HepG2 (cell line): ENCODE measurements around the gene MEPE. TPM values are rescaled to one million over a fixed set of nuclear protein-coding genes. Genes with fewer than 3 reads are reported as not detected.

Experiments
- ATF7-NPFF ChIP-seq: sonication (generic); formaldehyde crosslinking; IDR thresholded peaks from 2 replicates; pipeline ENCODE4 v1.8.1; 2023; ENCODE audit warnings: mild to moderate bottlenecking, low read depth, missing genetic modification reagents, moderate library complexity
- CCAR2 ChIP-seq: fragments of 200-400 bp; formaldehyde crosslinking; optimal IDR thresholded peaks from 2 replicates; pipeline ENCODE3; 2018; ENCODE audit warnings: low read depth, mild to moderate bottlenecking, low read length, moderate library complexity
- DMAP1 ChIP-seq: IDR thresholded peaks from 2 replicates; pipeline ENCODE4 v1.6.1; 2016
- HDAC2 ChIP-seq: sonication (generic); formaldehyde crosslinking; IDR thresholded peaks from 2 replicates; pipeline ENCODE4 v1.4.0; 2020; ENCODE audit warnings: missing genetic modification reagents
- HMG20B ChIP-seq: conservative IDR thresholded peaks from 2 replicates; pipeline ENCODE4 v1.6.1; 2016; ENCODE audit warnings: missing genetic modification reagents, missing compliant biosample characterization
- HNF4A ChIP-seq: sonication (generic); formaldehyde crosslinking; IDR thresholded peaks from 2 replicates; pipeline ENCODE4 v1.4.0; 2020; ENCODE audit warnings: missing genetic modification reagents
- HNRNPH1 ChIP-seq: fragments of 200-400 bp; formaldehyde crosslinking; optimal IDR thresholded peaks from 2 replicates; pipeline ENCODE3; 2017; ENCODE audit warnings: mild to moderate bottlenecking, low read depth, low read length
- ISL2 ChIP-seq: sonication (generic); formaldehyde crosslinking; IDR thresholded peaks from 2 replicates; pipeline ENCODE4 v1.5.0; 2020; ENCODE audit warnings: missing genetic modification reagents
- KMT2B ChIP-seq: IDR thresholded peaks from 2 replicates; pipeline ENCODE4 v1.6.1; 2016; ENCODE audit warnings: missing genetic modification reagents, missing compliant biosample characterization
- MED1 ChIP-seq: sonication (generic); formaldehyde crosslinking; IDR thresholded peaks from 2 replicates; pipeline ENCODE4 v1.4.0; 2020; ENCODE audit warnings: missing genetic modification reagents
- MEIS2 ChIP-seq: sonication (generic); formaldehyde crosslinking; IDR thresholded peaks from 2 replicates; pipeline ENCODE4 v1.9.0; 2021; ENCODE audit warnings: mild to moderate bottlenecking, missing genetic modification reagents
- PITX1 ChIP-seq: sonication (generic); formaldehyde crosslinking; IDR thresholded peaks from 2 replicates; pipeline ENCODE4 v1.5.1; 2020; ENCODE audit warnings: mild to moderate bottlenecking, missing genetic modification reagents
- SAP130 ChIP-seq: IDR thresholded peaks from 2 replicates; pipeline ENCODE4 v1.6.1; 2016; ENCODE audit warnings: low read depth
- TEAD3 ChIP-seq: optimal IDR thresholded peaks from 2 replicates; pipeline ENCODE3; 2016; ENCODE audit warnings: borderline replicate concordance
- TGIF2 ChIP-seq: IDR thresholded peaks from 2 replicates; pipeline ENCODE4 v1.6.1; 2016; ENCODE audit warnings: control low read depth, missing compliant biosample characterization
- ZMYM4 ChIP-seq: sonication (generic); formaldehyde crosslinking; IDR thresholded peaks from 2 replicates; pipeline ENCODE4 v1.8.1; 2023; ENCODE audit warnings: mild to moderate bottlenecking, missing genetic modification reagents
- ZNF350 ChIP-seq: sonication (generic); formaldehyde crosslinking; IDR thresholded peaks from 2 replicates; pipeline ENCODE4 v1.4.0; 2020; ENCODE audit warnings: mild to moderate bottlenecking, low read depth, missing genetic modification reagents, borderline replicate concordance
- ZNF543 ChIP-seq: sonication (generic); formaldehyde crosslinking; IDR thresholded peaks from 2 replicates; pipeline ENCODE4 v1.4.0; 2020; ENCODE audit warnings: mild to moderate bottlenecking, missing genetic modification reagents
- ZNF766 ChIP-seq: sonication (generic); formaldehyde crosslinking; IDR thresholded peaks from 2 replicates; pipeline ENCODE4 v1.5.0; 2020; ENCODE audit warnings: missing genetic modification reagents, borderline replicate concordance
- ZSCAN9 ChIP-seq: IDR thresholded peaks from 2 replicates; pipeline ENCODE4 v1.6.1; 2016; ENCODE audit warnings: borderline replicate concordance
- polyA plus RNA-seq, 8 experiments: library from polyadenylated mRNA; depleted of rRNA in 3 of 8; stranded (reverse) in 7 of 8; unstranded in 1 of 8; fragments of >200 nt; fragmentation: Illumina TruSeq in 4 of 8; extraction: Trizol in 4 of 8; gene quantifications; 2 replicates each; pipeline versions ENCODE4 v1.2.1 to v1.2.3, GENCODE V29; 2011 to 2016; ENCODE audit warnings: low read depth in 4 of 8, missing spikeins in 1 of 8, mixed read lengths in 1 of 8; ENCODE audit not compliant: insufficient read depth in 1 of 8
- total RNA-seq, 5 experiments: library from RNA; depleted of rRNA; stranded (reverse); fragments of >200 nt; fragmentation: Illumina TruSeq; extraction: Trizol; gene quantifications; 2 replicates each; pipeline ENCODE4 v1.2.3, GENCODE V29; 2016; ENCODE audit warnings: low read depth in 1 of 5
- TF ChIP-seq, protein P1 (sequence below), 2 experiments: sonication (generic) in 1 of 2; formaldehyde crosslinking in 1 of 2; IDR thresholded peaks; 2 replicates each; pipeline versions ENCODE4 v1.4.0 to v1.6.1; 2016 to 2020; ENCODE audit warnings: borderline replicate concordance in 1 of 2, low read depth in 1 of 2, mild to moderate bottlenecking in 1 of 2, missing genetic modification reagents in 1 of 2
- TF ChIP-seq, protein P2 (sequence below): sonication (generic); formaldehyde crosslinking; IDR thresholded peaks from 2 replicates; pipeline ENCODE4 v1.4.0; 2020; ENCODE audit warnings: missing genetic modification reagents
- TF ChIP-seq, protein P3 (sequence below): sonication (generic); formaldehyde crosslinking; IDR thresholded peaks from 2 replicates; pipeline ENCODE4 v1.5.1; 2020; ENCODE audit warnings: mild to moderate bottlenecking, moderate library complexity, missing genetic modification reagents

The MEPE gene
- total and polyA plus RNA-seq, 2 of the 13 experiments (the other 11 are each of a cell fraction or from before 2014, with no cell fraction given): 0.04 TPM; not detected in 1

DNA sequence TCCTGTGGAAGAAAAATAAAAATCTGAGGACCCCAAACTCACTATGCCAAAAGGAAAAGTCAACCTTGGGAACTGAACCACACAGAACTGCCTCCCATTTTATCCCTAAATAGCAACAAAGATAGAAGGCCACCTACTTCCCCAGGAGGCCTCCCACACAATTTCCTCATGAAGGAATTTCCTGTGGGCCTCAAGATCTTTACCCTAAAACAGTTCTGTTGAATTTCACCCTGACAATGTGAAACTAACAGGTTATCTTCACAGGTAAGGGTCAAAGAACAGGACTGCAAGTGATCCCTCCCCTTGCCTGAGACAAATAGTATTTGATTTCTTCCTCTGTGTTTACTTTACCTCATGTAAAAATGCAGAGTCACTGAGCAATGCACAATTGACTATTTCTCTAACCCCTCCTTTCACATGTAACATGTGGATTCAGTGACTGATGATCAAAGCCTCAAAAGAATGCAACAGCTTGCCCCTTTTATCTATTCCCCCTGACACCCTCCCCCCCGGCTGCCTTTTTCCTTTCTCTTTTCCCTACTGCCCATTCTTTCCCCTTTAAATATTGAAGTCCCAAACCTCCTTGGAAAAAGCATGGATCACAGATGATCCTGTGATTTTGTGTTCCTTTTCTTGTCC lies 33.3 kb downstream of the MEPE start (continued):
- TF ChIP-seq, protein P1, sequence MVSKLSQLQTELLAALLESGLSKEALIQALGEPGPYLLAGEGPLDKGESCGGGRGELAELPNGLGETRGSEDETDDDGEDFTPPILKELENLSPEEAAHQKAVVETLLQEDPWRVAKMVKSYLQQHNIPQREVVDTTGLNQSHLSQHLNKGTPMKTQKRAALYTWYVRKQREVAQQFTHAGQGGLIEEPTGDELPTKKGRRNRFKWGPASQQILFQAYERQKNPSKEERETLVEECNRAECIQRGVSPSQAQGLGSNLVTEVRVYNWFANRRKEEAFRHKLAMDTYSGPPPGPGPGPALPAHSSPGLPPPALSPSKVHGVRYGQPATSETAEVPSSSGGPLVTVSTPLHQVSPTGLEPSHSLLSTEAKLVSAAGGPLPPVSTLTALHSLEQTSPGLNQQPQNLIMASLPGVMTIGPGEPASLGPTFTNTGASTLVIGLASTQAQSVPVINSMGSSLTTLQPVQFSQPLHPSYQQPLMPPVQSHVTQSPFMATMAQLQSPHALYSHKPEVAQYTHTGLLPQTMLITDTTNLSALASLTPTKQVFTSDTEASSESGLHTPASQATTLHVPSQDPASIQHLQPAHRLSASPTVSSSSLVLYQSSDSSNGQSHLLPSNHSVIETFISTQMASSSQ (IDR thresholded peaks at IDR 0.05; ENCODE audit: low read depth): peak; percentile 78
- TF ChIP-seq, protein P1 (CRISPR knock-in tag; IDR thresholded peaks at IDR 0.05; ENCODE audit: borderline replicate concordance): peak; percentile 93; the same call in 1 of the 2 replicates
- TF ChIP-seq ZMYM4 (peak; percentile 84), ISL2 (CRISPR knock-in tag) (peak; percentile 98), ATF7-NPFF (CRISPR knock-in tag) (no peak), PITX1 (peak; percentile 91), CCAR2 (peak; percentile 24), ZNF543 (CRISPR knock-in tag) (peak; percentile 67; the same call in 1 of the 2 replicates), HDAC2 (CRISPR knock-in tag) (peak; percentile 92), TEAD3 (CRISPR knock-in tag) (peak; percentile 97), KMT2B (CRISPR knock-in tag) (peak; percentile 45; the same call in 1 of the 2 replicates), ZSCAN9 (peak; percentile 87), DMAP1 (peak; percentile 47; the same call in 1 of the 2 replicates), HNRNPH1 (no peak), ZNF350 (CRISPR knock-in tag) (no peak), HMG20B (CRISPR knock-in tag) (peak; percentile 74; the same call in 1 of the 2 replicates), SAP130 (CRISPR knock-in tag) (peak; percentile 82), ZNF766 (CRISPR knock-in tag) (0 out of 2 replicates have a peak, but pooled peaks have one; percentile 38), TGIF2 (CRISPR knock-in tag) (peak; percentile 60; the same call in 1 of the 2 replicates), MEIS2 (peak; percentile 73; the same call in 1 of the 2 replicates), MED1 (CRISPR knock-in tag) (peak; percentile 91), HNF4A (CRISPR knock-in tag) (peak; percentile 87)
- TF ChIP-seq, protein P2, sequence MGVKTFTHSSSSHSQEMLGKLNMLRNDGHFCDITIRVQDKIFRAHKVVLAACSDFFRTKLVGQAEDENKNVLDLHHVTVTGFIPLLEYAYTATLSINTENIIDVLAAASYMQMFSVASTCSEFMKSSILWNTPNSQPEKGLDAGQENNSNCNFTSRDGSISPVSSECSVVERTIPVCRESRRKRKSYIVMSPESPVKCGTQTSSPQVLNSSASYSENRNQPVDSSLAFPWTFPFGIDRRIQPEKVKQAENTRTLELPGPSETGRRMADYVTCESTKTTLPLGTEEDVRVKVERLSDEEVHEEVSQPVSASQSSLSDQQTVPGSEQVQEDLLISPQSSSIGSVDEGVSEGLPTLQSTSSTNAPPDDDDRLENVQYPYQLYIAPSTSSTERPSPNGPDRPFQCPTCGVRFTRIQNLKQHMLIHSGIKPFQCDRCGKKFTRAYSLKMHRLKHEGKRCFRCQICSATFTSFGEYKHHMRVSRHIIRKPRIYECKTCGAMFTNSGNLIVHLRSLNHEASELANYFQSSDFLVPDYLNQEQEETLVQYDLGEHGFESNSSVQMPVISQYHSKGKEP (CRISPR knock-in tag): no peak
- TF ChIP-seq, protein P3, sequence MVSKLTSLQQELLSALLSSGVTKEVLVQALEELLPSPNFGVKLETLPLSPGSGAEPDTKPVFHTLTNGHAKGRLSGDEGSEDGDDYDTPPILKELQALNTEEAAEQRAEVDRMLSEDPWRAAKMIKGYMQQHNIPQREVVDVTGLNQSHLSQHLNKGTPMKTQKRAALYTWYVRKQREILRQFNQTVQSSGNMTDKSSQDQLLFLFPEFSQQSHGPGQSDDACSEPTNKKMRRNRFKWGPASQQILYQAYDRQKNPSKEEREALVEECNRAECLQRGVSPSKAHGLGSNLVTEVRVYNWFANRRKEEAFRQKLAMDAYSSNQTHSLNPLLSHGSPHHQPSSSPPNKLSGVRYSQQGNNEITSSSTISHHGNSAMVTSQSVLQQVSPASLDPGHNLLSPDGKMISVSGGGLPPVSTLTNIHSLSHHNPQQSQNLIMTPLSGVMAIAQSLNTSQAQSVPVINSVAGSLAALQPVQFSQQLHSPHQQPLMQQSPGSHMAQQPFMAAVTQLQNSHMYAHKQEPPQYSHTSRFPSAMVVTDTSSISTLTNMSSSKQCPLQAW: peak; percentile 66
